ENCODE results near the gene TRIM5.
"Not testable (repeated sequence)": the region's sequence is repeated elsewhere in the genome, so short reads cannot be mapped to it uniquely, and the experiment has no call there.

The TRIM5 gene

GRCh38 chr11:5684646-5685362 is at the start of gene TRIM5:
Gene TRIM5, minus strand, starts transcription at chr11:5685074. Its CDS starts 4,897 bp downstream, at chr11:5680177.
- peak; percentile 95 for DNase-seq

DNA sequence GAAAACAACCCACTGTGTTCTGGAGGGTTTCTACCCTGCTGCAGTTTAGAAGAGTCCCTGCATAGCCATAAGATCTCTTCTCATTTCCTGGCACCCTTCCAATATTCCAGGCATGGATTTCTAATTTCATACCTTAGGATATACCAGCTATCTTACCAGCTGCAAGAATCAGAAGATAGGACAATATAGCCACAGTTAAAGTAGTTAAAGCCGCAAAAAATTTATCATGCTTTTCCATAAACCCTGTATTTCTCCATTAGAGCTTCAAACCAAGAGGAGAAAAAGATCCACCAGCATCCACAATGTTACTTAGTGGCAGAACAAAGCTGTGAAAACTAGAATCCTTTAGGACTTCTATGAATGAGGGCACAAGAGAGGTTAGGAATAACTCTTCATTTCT is 42.8 kb upstream of the TRIM5 start:
- no peak for DNase-seq

- no peak for DNase-seq
Observed at GRCh38 chr11:5726351-5726750, 41.5 kb upstream of the TRIM5 start.

DNA sequence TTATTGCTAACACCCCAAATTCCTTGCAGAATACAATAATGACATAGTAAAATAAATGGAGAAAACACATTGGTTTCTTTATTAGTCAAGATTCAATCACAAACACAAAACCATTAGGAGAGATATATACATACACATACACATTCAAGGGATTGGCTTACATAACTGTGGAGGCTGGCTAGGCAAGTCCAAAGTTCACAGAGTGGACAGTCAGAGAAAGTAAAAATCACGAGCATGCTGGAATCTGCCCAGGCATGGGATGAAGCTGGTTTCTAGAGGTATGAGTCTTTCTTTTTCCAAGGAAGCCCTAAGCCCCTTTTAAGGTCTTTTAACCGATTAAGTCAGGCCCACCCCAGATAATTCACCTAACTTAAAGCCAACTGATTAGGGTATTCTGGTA is 37.7 kb upstream of the TRIM5 start:
- DNase-seq, result no peak

GRCh38 chr11:5719703-5720495 is 35.0 kb upstream of the TRIM5 start:
- no peak for DNase-seq

DNA sequence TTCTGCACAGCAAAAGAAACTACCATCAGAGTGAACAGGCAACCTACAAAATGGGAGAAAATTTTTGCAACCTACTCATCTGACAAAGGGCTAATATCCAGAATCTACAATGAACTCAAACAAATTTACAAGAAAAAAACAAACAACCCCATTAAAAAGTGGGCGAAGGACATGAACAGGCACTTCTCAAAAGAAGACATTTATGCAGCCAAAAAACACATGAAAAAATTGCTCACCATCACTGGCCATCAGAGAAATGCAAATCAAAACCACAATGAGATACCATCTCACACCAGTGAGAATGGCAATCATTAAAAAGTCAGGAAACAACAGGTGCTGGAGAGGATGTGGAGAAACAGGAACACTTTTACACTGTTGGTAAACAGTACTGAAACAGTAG is 31.6 kb upstream of the TRIM5 start:
- not testable (repeated sequence) for DNase-seq

DNA sequence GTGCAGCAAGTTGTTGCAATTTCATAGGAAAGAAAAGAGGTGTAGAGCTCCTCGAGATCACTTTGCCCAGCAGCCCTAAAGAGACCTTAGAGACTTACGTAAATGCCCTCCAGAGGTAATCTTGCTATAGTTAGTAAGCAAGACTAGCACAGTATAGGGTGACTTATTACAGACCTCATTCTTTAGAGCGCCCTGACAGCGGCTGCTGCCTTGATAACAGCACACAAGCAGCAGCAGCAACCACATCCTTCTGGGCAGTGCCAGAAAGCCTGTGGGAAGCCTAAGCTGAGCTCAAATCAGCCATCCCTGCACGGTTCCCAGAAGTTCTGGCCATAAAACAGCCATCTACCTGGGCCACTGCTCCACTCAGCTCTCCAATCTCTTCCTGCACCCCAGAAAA is 28.8 kb upstream of the TRIM5 start:
- no peak for DNase-seq

- DNase-seq, result no peak
Observed at GRCh38 chr11:5712507-5712906, 27.6 kb upstream of the TRIM5 start.

DNA sequence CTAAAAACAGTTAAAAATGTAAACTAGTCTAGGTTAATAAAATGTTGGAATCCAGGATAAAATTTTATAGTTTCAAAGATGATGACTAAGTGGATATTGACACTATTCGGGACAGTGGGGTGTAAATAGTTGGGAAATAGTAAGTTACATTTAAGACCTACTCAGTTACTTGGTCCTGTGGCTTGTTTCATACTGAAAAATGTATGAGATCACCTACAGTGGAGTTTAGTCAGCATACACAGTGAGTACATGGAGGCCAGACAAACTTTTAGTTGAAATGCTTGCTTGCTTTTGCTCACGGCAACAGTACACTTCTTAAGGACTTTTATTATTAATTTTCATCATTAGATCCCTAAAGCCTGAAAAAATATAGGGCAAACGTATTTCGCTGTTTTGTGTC is 20.8 kb upstream of the TRIM5 start:
- peak; percentile 27 for DNase-seq

GRCh38 chr11:5703741-5704536 is 19.1 kb upstream of the TRIM5 start:
- no peak for DNase-seq

DNA sequence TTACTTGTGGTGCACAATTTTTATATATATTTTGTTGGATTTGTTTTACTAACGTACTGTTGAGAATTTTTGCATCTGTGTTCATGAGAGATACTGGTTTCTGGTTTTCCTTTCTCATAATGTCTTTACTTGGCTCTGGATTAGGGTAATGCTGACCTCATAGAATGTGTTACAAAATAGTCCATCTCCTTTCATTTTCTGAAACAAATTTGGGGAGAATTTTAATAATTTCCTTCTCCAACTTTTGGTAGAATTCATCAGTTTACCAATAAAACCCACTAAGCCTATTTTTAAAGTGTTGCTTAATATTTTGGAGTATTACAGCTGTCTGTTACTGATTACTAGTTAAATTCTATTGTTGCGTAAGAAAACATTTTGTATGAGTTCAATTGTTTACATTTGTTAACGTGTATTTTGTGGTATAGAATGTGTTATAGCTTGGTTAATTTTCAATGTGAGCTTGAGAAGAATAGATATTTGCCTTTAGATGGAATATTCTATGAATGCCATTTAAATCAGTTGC is 16.2 kb upstream of the TRIM5 start:
- no peak for DNase-seq

- no peak for DNase-seq
Observed at GRCh38 chr11:5700421-5701054, 15.7 kb upstream of the TRIM5 start.

- DNase-seq, result no peak
Observed at GRCh38 chr11:5698281-5698680, 13.4 kb upstream of the TRIM5 start.

GRCh38 chr11:5696210-5696609 is 11.3 kb upstream of the TRIM5 start:
- peak; percentile 1 for DNase-seq

- no peak for DNase-seq
Observed at GRCh38 chr11:5695580-5695979, 10.7 kb upstream of the TRIM5 start.

- no peak for DNase-seq
Observed at GRCh38 chr11:5694642-5695041, 9.8 kb upstream of the TRIM5 start.

DNA sequence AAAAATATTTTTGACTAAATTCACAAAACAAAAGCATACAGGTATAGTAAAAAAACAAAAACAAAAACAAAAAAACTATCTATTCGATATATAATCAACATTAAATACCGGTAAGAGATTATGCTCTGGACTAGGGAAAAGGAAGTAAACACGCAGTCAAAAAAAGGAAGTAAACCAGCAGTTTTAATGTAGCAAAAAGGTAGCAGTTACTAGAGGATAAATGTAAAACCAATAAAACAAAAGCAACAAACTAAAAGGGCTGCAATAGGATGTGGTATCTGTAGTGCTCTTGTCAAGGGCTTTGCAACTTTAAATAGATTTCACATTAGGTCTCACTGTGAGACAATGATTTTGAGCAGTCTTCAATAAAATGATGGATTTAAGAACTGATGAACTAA is 7.1 kb upstream of the TRIM5 start:
- no peak for DNase-seq

- DNase-seq, result not testable (repeated sequence)
Observed at GRCh38 chr11:5691238-5691963, 6.5 kb upstream of the TRIM5 start.

GRCh38 chr11:5690736-5691135 is 5.9 kb upstream of the TRIM5 start:
- peak; percentile 36 for DNase-seq

- DNase-seq, result peak; percentile 23
Observed at GRCh38 chr11:5690216-5690615, 5.3 kb upstream of the TRIM5 start.

DNA sequence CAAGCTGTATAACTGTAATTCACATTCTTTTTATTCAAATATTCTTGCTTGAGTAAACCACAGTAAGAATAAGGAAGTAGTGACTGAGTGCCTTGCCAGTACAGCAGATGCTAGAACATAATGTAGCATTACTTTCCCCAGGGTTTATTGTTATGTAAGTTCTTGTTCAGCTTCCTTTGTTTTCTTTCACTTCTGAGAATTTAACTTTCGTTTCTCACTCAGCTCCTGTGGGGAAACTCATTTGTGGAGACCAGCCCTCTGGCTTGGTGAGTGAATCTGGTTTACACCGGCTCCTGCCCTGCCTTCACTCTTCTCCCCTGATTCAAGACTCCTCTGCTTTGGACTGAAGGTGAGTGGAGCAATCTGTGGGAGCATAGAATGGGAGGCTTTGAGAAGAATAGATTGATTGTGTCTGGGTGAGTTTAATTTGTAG is 4.7 kb upstream of the TRIM5 start, which contains the start of gene TRIM22:
TSS of gene TRIM22 (plus strand) at position 240 of the 433 bp plus-strand sequence. CDS start 6,443 bp downstream, outside the sequence.
- peak; percentile 45 for DNase-seq

DNA sequence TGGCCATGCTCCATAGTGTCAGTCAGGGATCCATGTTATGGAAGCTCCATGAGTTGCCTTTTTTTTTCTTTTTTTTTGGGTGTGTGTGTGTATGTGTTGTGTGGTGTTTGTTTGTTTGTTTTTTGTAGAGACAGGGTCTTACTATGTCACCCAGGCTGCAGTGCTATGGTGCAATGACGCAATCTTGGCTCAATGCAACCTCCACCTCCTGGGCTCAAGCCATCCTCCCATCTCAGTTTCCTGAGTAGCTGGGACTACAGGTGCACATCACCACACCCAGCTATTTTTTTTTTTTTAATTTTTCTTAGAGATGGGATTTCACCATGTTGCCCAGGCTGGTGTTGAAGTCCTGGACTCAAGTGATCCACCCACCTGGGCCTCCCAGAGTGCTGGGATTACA is 3.6 kb upstream of the TRIM5 start:
- DNase-seq, result no peak

All from HCEC 1CT (cell line).